Measurements from ENCODE around the gene C1GALT1. TPM values are rescaled to one million over a fixed set of nuclear protein-coding genes. Genes with fewer than 3 reads are reported as not detected.
A peak's percentile ranks its signal among the peaks of the same experiment; 100 is the strongest.

The C1GALT1 gene
- total RNA-seq, 4 donors from 2014 or later = 6.8 to 37.6 (median 16.3) TPM

- Histone ChIP-seq H3K9me3 (no peaks in the 10 kb centered on the region), H3K27me3 (no peaks in the 10 kb centered on the region), H3K27ac (no peak overlapping the region), H3K4me1 (no peaks in the 10 kb centered on the region), H3K36me3 (no peaks in the 10 kb centered on the region), H3K4me3 (no peak overlapping the region)
- 84 to 92% methylated on average over 7 to 8 of the region's 8 CpGs for WGBS, 2 donors (ENCODE audit: low coverage in 1 of 2)
- TF ChIP-seq CTCF (IDR thresholded peaks at IDR 0.05) = no peak
- no peak for TF ChIP-seq EP300 (IDR thresholded peaks at IDR 0.05; ENCODE audit: low read depth)
- TF ChIP-seq POLR2A (IDR thresholded peaks at IDR 0.05) = no peak
- TF ChIP-seq POLR2AphosphoS5 (IDR thresholded peaks at IDR 0.05) = no peak
- intact Hi-C loops (cut with DNase I; ENCODE audit: low total_unique reads) = no loop called here
- in situ Hi-C loops (cut with MboI; ENCODE audit: low pct_ligation_motif_present in 1 of 4, low pct_unique_long_range_greater_than_20kb in 1 of 4, low sequenced_read_pairs in 3 of 4) = no loop called here
- DNase-seq = no peak
Measured at GRCh38 chr7:7265081-7266075, 83.0 kb downstream of the C1GALT1 start.

GRCh38 chr7:7266257-7266881 is 84.0 kb downstream of the C1GALT1 start:
- H3K27ac ChIP-seq = no peak overlapping the region
- no peaks in the 10 kb centered on the region for H3K27me3 ChIP-seq
- DNase-seq = no peak
- H3K4me1 ChIP-seq = no peaks in the 10 kb centered on the region
- intact Hi-C loops (cut with DNase I; ENCODE audit: low total_unique reads) (no loop called here), in situ Hi-C loops (cut with MboI; ENCODE audit: low pct_ligation_motif_present in 1 of 4, low pct_unique_long_range_greater_than_20kb in 1 of 4, low sequenced_read_pairs in 3 of 4) (no loop called here)
- H3K9me3 ChIP-seq = no peaks in the 10 kb centered on the region
- H3K36me3 ChIP-seq = no peaks in the 10 kb centered on the region
- WGBS, 2 donors (ENCODE audit: low coverage in 1 of 2) = 60 to 72% methylated on average over 1 to 6 of the region's 6 CpGs
- TF ChIP-seq POLR2AphosphoS5 (IDR thresholded peaks at IDR 0.05) (no peak), EP300 (IDR thresholded peaks at IDR 0.05; ENCODE audit: low read depth) (no peak), POLR2A (IDR thresholded peaks at IDR 0.05) (no peak), CTCF (IDR thresholded peaks at IDR 0.05) (no peak)
- H3K4me3 ChIP-seq = no peak overlapping the region

- WGBS, 2 donors (ENCODE audit: low coverage in 1 of 2) = 83 to 100% methylated on average over 3 to 10 of the region's 10 CpGs
- Histone ChIP-seq H3K9me3 (no peaks in the 10 kb centered on the region), H3K27me3 (no peaks in the 10 kb centered on the region), H3K27ac (no peak overlapping the region), H3K36me3 (no peaks in the 10 kb centered on the region), H3K4me1 (no peaks in the 10 kb centered on the region), H3K4me3 (no peak overlapping the region)
- in situ Hi-C loops (cut with MboI; ENCODE audit: low pct_ligation_motif_present in 1 of 4, low pct_unique_long_range_greater_than_20kb in 1 of 4, low sequenced_read_pairs in 3 of 4) = no loop called here
- intact Hi-C loops (cut with DNase I; ENCODE audit: low total_unique reads) = no loop called here
- DNase-seq = peak; percentile 21
- TF ChIP-seq CTCF (IDR thresholded peaks at IDR 0.05) = no peak
- TF ChIP-seq POLR2AphosphoS5 (IDR thresholded peaks at IDR 0.05) = no peak
- TF ChIP-seq POLR2A (IDR thresholded peaks at IDR 0.05) = no peak
- TF ChIP-seq EP300 (IDR thresholded peaks at IDR 0.05; ENCODE audit: low read depth) = no peak
Measured at GRCh38 chr7:7271094-7271874, 88.9 kb downstream of the C1GALT1 start.

GRCh38 chr7:7272294-7272693 is 90.0 kb downstream of the C1GALT1 start:
- intact Hi-C loops (cut with DNase I; ENCODE audit: low total_unique reads) (loop anchor here (1.0 kb wide), 1 partner anchor 17 kb away; no protein-coding TSS in a partner anchor), in situ Hi-C loops (cut with MboI; ENCODE audit: low pct_ligation_motif_present in 1 of 4, low pct_unique_long_range_greater_than_20kb in 1 of 4, low sequenced_read_pairs in 3 of 4) (no loop called here)
- H3K4me1 ChIP-seq = no peaks in the 10 kb centered on the region
- TF ChIP-seq CTCF (IDR thresholded peaks at IDR 0.05) = no peak
- no peak for TF ChIP-seq EP300 (IDR thresholded peaks at IDR 0.05; ENCODE audit: low read depth)
- no peak for TF ChIP-seq POLR2AphosphoS5 (IDR thresholded peaks at IDR 0.05)
- TF ChIP-seq POLR2A (IDR thresholded peaks at IDR 0.05) = no peak
- H3K9me3 ChIP-seq = no peaks in the 10 kb centered on the region
- no peak overlapping the region for H3K27ac ChIP-seq
- 91 to 95% methylated on average over 1 of the region's 1 CpG for WGBS, 2 donors (ENCODE audit: low coverage in 1 of 2)
- H3K36me3 ChIP-seq = no peaks in the 10 kb centered on the region
- no peaks in the 10 kb centered on the region for H3K27me3 ChIP-seq
- DNase-seq = no peak
- H3K4me3 ChIP-seq = no peak overlapping the region
